HepG2 (cell line): ENCODE results near the gene FAR1. TPM values are rescaled to one million over a fixed set of nuclear protein-coding genes. Genes with fewer than 3 reads are reported as not detected.

Source experiments
- ATAC-seq: fragments of 200-7000 bp; cut with Tn5 transposase; 3 replicates; pipeline ENCODE4 v1.9.1; 2020; ENCODE audit warnings: mild to moderate bottlenecking, moderate library complexity
- BruUV-seq: library from RNA; stranded (reverse); fragments of 400-500 nt; replicated peaks from 2 replicates; lab custom pipeline; 2021; lab: Mats Ljungman, UMichigan
- CTCF ChIA-PET: fragments of 300-600 bp; formaldehyde crosslinking; extraction: SDS; loops from one replicate; lab custom pipeline; 2021; ENCODE audit warnings: low total read pairs, inconsistent platforms, low intra/inter-chr PET ratio; lab: Yijun Ruan, JAX
- POLR2A ChIA-PET: fragments of 350-600 bp; sonication (Branson Sonifier 250); formaldehyde crosslinking; loops from one replicate; lab custom pipeline; 2020; ENCODE audit warnings: antibody characterized with exemption, inconsistent platforms; lab: Yijun Ruan, JAX
- DNase-seq: peaks from one replicate; pipeline ENCODE4 v3.0.0-alpha.2; 2015; ENCODE audit warnings: low spot score
- FAIRE-seq: peaks from 3 replicates; lab custom pipeline; 2011; peaks lifted over from hg19 to GRCh38; lab: Jason Lieb, UNC
- H2AFZ ChIP-seq: one replicate; pipeline ENCODE4 v1.6.1; 2011; ENCODE audit warnings: low read length, inconsistent platforms
- H3K27ac ChIP-seq: fragments of 300-600 bp; 3 replicates; pipeline ENCODE4 v1.8.0; 2011; ENCODE audit warnings: mixed run types, mild to moderate bottlenecking, mixed read lengths, low read length, inconsistent platforms; ENCODE audit not compliant: insufficient read depth; ENCODE audit errors: extremely low read length
- H3K27me3 ChIP-seq, 2 experiments: fragments of 200-600 bp in 1 of 2; 2 replicates in 1 of 2; 3 replicates in 1 of 2; pipeline versions ENCODE4 v1.6.0 to v1.8.0; 2011; ENCODE audit warnings: low read length in 2 of 2, mild to moderate bottlenecking in 2 of 2, moderate library complexity in 2 of 2, inconsistent platforms in 1 of 2; ENCODE audit not compliant: insufficient read depth in 2 of 2, control insufficient read depth in 1 of 2
- H3K36me3 ChIP-seq, 2 experiments: fragments of 200-600 bp in 1 of 2; replicated peaks in 1 of 2; 2 replicates in 1 of 2; 3 replicates in 1 of 2; pipeline versions ENCODE4 v1.5.1 to v1.8.0; 2011; ENCODE audit warnings: low read length in 2 of 2, inconsistent platforms in 1 of 2; ENCODE audit not compliant: insufficient read depth in 2 of 2, control insufficient read depth in 1 of 2
- H3K4me1 ChIP-seq: 2 replicates; pipeline ENCODE4 v1.5.1; 2012; ENCODE audit warnings: low read length, inconsistent platforms; ENCODE audit not compliant: insufficient read depth
- H3K4me2 ChIP-seq: 2 replicates; pipeline ENCODE4 v1.6.0; 2011; ENCODE audit warnings: low read depth, low read length, inconsistent platforms
- H3K4me3 ChIP-seq, 3 experiments: fragments of 200-600 bp in 1 of 3; sonication (generic), shearing (Covaris generic) in 1 of 3; replicated peaks in 1 of 3; 2 replicates each; pipeline ENCODE4 v1.5.1; 2011 to 2016; ENCODE audit warnings: low read length in 3 of 3, inconsistent platforms in 2 of 3, low read depth in 2 of 3, mild to moderate bottlenecking in 2 of 3, control low read depth in 1 of 3, mixed read lengths in 1 of 3; ENCODE audit not compliant: insufficient read depth in 1 of 3
- H3K79me2 ChIP-seq: one replicate; pipeline ENCODE4 v1.6.1; 2011; ENCODE audit warnings: low read length, inconsistent platforms; ENCODE audit not compliant: insufficient read depth
- H3K9ac ChIP-seq: 2 replicates; pipeline ENCODE4 v1.6.0; 2011; ENCODE audit warnings: mild to moderate bottlenecking, low read depth, low read length, inconsistent platforms; ENCODE audit not compliant: insufficient read depth
- H3K9me3 ChIP-seq: 2 replicates; pipeline ENCODE4 v1.5.1; 2012; ENCODE audit warnings: mild to moderate bottlenecking, low read length
- H4K20me1 ChIP-seq: 2 replicates; pipeline ENCODE4 v1.6.0; 2011; ENCODE audit warnings: inconsistent platforms, mild to moderate bottlenecking, low read length, moderate library complexity; ENCODE audit not compliant: insufficient read depth
- ZNF333 ChIP-seq: sonication (generic); formaldehyde crosslinking; IDR thresholded peaks from 2 replicates; pipeline ENCODE4 v1.4.0; 2020; ENCODE audit warnings: mild to moderate bottlenecking, missing genetic modification reagents, borderline replicate concordance
- ZNF543 ChIP-seq: sonication (generic); formaldehyde crosslinking; IDR thresholded peaks from 2 replicates; pipeline ENCODE4 v1.4.0; 2020; ENCODE audit warnings: mild to moderate bottlenecking, missing genetic modification reagents
- WGBS: methylation state at CpG from one replicate; pipeline ENCODE4 v1.1.6; 2017; ENCODE audit warnings: low lambda C conversion rate; 5-methylcytosine and 5-hydroxymethylcytosine counted together
- in situ Hi-C: cut with HindIII; loops from 2 replicates; pipeline ENCODE4 v1.10.0; 2017; ENCODE audit warnings: low pct_unique_long_range_greater_than_20kb; ENCODE audit not compliant: extremely low pct_ligation_motif_present
- intact Hi-C: fragments of 100-400 bp; cut with micrococcal nuclease; formaldehyde crosslinking; loops from one replicate; pipeline ENCODE4 v1.10.0; 2022; ENCODE audit not compliant: unreplicated experiment
- polyA plus RNA-seq, 8 experiments: library from polyadenylated mRNA; depleted of rRNA in 3 of 8; stranded (reverse) in 7 of 8; unstranded in 1 of 8; fragments of >200 nt; fragmentation: Illumina TruSeq in 4 of 8; extraction: Trizol in 4 of 8; gene quantifications; 2 replicates each; pipeline versions ENCODE4 v1.2.1 to v1.2.3, GENCODE V29; 2011 to 2016; ENCODE audit warnings: low read depth in 4 of 8, missing spikeins in 1 of 8, mixed read lengths in 1 of 8; ENCODE audit not compliant: insufficient read depth in 1 of 8
- total RNA-seq, 5 experiments: library from RNA; depleted of rRNA; stranded (reverse); fragments of >200 nt; fragmentation: Illumina TruSeq; extraction: Trizol; gene quantifications; 2 replicates each; pipeline ENCODE4 v1.2.3, GENCODE V29; 2016; ENCODE audit warnings: low read depth in 1 of 5
- TF ChIP-seq, protein P1 (sequence below), 2 experiments: sonication (generic) in 1 of 2; formaldehyde crosslinking in 1 of 2; IDR thresholded peaks; 2 replicates each; pipeline versions ENCODE4 v1.6.1 to v1.9.0; 2014 to 2022; ENCODE audit warnings: antibody characterized with exemption in 1 of 2, borderline replicate concordance in 1 of 2, inconsistent platforms in 1 of 2, low read depth in 1 of 2, missing genetic modification reagents in 1 of 2

FAR1 gene
- total and polyA plus RNA-seq, 2 of the 13 experiments (the other 11 are each of a cell fraction or from before 2014, with no cell fraction given), result 0.40 to 0.95 TPM

DNA sequence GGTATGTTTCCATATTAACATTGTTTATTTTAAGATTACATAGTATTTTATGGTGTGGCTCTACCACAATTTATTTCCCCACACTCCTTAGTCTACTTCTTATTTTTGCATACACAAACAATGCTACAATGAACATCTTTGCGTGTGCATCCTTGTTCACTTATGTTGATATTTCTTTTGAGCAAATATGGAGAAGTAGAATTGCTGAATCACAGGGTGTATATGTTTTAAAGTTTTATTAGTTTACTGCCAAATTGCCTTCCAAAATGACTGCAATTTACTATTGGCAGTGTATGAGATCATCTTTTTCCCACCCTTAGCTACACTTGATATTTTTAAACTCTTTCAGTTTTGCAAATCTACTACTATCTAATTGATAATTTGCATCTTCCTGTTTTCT, 38.7 kb upstream of the FAR1 start:
- ATAC-seq, result no peak
- H3K4me1 ChIP-seq, result no peaks in the 10 kb centered on the region
- CTCF ChIA-PET, result no interaction called here
- no peak overlapping the region for H3K9ac ChIP-seq
- POLR2A ChIA-PET, result no interaction called here
- no peaks in the 10 kb centered on the region for H4K20me1 ChIP-seq
- no peaks in the 10 kb centered on the region for H3K79me2 ChIP-seq
- no peak overlapping the region for H2AFZ ChIP-seq
- in situ Hi-C loops, result no loop called here
- no peak overlapping the region for H3K27ac ChIP-seq
- no peak overlapping the region for H3K4me2 ChIP-seq
- no TSS peak for BruUV-seq
- no peaks in the 10 kb centered on the region for H3K36me3 ChIP-seq
- TF ChIP-seq, protein P1, sequence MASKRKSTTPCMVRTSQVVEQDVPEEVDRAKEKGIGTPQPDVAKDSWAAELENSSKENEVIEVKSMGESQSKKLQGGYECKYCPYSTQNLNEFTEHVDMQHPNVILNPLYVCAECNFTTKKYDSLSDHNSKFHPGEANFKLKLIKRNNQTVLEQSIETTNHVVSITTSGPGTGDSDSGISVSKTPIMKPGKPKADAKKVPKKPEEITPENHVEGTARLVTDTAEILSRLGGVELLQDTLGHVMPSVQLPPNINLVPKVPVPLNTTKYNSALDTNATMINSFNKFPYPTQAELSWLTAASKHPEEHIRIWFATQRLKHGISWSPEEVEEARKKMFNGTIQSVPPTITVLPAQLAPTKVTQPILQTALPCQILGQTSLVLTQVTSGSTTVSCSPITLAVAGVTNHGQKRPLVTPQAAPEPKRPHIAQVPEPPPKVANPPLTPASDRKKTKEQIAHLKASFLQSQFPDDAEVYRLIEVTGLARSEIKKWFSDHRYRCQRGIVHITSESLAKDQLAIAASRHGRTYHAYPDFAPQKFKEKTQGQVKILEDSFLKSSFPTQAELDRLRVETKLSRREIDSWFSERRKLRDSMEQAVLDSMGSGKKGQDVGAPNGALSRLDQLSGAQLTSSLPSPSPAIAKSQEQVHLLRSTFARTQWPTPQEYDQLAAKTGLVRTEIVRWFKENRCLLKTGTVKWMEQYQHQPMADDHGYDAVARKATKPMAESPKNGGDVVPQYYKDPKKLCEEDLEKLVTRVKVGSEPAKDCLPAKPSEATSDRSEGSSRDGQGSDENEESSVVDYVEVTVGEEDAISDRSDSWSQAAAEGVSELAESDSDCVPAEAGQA (IDR thresholded peaks at IDR 0.05; ENCODE audit: low read depth), result no peak
- TF ChIP-seq, protein P1 (CRISPR knock-in tag; IDR thresholded peaks at IDR 0.05; ENCODE audit: borderline replicate concordance), result no peak
- TF ChIP-seq ZNF543 (no peak), ZNF333 (CRISPR knock-in tag) (no peak)
- 74% methylated on average over 1 of the region's 1 CpG for WGBS
- intact Hi-C loops, result no loop called here
- no peaks in the 10 kb centered on the region for H3K27me3 ChIP-seq
- no peak for DNase-seq
- FAIRE-seq, result no peak
- H3K4me3 ChIP-seq, result no peak overlapping the region
- no peaks in the 10 kb centered on the region for H3K9me3 ChIP-seq
